Fibroblast of the aortic adventitia (primary cell): ENCODE measurements around the gene ERBB2. TPM values are rescaled to one million over a fixed set of nuclear protein-coding genes. Genes with fewer than 3 reads are reported as not detected.

Source experiments
- DNase-seq: peaks from one replicate; pipeline ENCODE4 v3.0.0-alpha.2; 2010; ENCODE audit warnings: low read depth
- H3K4me3 ChIP-seq: 2 replicates; pipeline ENCODE4 v1.5.1; 2011; ENCODE audit warnings: low read depth, mild to moderate bottlenecking, control low read depth, low read length, moderate library complexity
- total RNA-seq: library from RNA; depleted of rRNA; stranded (reverse); fragments of >200 nt; gene quantifications from 2 replicates; pipeline ENCODE4 v1.2.3, GENCODE V29; 2012; ENCODE audit warnings: low replicate concordance
- TF ChIP-seq, protein P1 (sequence below): IDR thresholded peaks from 2 replicates; pipeline ENCODE4 v1.5.1; 2011; ENCODE audit warnings: mild to moderate bottlenecking, low read length, control low read depth, inconsistent platforms; ENCODE audit not compliant: insufficient read depth

The ERBB2 gene
- total RNA-seq, 1 donor = 37.4 TPM

DNA sequence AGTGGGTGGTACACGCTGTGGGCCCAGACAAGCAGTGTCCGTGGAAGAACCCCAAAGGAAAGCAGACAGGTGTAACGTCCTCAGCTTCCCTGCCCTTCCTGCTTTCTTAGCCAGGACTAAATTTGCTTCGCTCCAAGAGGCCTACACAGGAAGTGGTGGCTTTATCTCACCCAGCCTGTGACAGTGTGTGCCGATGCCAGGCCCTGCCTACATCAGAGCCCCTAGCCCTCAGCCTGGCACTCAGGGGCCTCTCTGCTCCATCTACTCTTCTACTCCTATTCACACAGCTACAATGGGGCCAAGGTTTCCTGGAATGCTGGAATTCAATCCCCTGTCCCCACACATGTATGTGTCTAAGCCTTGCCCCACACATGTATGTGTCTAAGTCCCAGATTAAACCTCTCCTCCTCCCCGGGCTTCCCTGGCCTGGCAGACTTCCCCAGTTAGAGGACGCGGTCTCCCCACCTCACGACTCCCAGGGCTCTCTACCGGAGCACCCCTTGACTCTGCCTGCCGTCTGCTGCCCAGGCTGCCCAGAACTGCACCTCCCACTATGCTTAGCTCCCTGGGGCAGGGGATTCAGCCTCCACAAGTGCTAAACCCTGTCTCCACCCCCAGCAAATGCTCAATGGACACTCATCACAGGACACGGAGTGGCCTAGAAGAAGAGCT lies 20.2 kb upstream of the ERBB2 start:
- TF ChIP-seq, protein P1, sequence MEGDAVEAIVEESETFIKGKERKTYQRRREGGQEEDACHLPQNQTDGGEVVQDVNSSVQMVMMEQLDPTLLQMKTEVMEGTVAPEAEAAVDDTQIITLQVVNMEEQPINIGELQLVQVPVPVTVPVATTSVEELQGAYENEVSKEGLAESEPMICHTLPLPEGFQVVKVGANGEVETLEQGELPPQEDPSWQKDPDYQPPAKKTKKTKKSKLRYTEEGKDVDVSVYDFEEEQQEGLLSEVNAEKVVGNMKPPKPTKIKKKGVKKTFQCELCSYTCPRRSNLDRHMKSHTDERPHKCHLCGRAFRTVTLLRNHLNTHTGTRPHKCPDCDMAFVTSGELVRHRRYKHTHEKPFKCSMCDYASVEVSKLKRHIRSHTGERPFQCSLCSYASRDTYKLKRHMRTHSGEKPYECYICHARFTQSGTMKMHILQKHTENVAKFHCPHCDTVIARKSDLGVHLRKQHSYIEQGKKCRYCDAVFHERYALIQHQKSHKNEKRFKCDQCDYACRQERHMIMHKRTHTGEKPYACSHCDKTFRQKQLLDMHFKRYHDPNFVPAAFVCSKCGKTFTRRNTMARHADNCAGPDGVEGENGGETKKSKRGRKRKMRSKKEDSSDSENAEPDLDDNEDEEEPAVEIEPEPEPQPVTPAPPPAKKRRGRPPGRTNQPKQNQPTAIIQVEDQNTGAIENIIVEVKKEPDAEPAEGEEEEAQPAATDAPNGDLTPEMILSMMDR = no peak
- no peak overlapping the region for H3K4me3 ChIP-seq
- no peak for DNase-seq

DNA sequence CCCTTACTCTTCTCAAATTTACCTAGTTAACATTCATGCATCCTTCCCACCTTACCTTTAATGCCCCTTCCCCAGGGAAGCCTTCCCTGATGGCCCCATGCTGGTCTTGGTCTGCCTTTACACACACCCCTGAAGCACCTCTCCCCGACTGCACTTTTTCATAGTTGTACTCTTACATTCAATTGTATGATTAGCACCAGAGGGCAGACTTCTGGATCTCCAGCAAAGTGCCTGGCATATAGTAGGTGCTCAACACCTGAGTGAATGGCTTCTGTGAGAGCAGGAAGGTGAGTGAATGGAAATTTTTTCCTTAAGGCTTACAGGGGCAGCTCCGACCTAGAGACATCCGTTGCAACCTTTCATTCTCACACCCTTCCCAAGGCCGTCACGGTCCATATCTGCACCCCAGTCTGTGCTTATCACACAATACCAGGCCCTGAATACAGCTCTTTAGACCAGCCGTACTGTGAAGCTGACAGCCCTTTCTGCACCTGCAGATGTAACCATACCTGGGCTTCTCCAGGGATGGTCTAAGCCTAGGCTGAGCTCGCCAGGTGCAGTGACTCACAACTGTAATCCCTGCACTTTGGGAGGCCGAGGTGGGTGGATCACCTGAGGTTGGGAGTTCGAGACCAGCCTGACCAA lies 16.4 kb upstream of the ERBB2 start:
- TF ChIP-seq, protein P1 = no peak
- no peak for DNase-seq
- no peak overlapping the region for H3K4me3 ChIP-seq

DNA sequence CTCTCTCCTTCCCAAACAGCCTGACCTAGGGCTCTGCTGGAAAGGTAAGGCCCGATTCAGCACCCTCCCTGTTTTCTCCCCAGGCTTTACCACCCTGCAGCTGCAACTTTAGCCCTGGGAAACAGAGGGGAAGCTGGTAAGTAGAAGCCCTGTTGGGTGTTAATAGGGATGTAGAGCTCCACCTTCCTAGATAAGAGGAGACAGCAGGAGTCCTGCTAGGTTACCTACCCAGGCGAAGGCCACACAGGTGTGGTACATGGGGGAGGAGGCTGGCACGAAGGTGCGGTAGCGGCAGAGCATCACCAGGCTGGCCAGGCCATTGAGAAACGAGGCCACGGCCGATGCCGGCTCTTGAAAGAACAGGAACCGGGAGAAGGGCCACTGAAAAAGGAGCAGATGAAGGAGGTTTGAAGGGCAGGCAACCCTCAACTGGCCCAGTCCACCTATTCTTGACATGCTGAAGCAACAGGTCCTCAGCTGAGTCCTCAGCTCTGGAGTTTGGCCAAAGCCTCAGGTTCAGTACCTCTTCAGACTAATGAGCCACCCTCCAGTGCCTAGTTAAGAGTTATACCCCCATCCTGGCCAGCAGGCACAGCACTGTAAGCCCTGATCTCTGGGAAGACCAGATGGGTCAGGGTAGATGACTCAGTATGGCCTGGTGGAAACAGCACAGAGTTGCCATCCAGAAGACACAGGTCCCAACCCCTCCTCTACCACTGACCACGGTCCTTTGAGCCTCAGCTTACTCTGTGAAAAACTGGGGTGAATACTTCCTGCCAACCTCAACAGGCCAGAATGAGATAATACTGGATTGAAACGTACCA lies 15.3 kb upstream of the ERBB2 start:
- H3K4me3 ChIP-seq = no peak overlapping the region
- DNase-seq = no peak
- TF ChIP-seq, protein P1 = no peak

DNA sequence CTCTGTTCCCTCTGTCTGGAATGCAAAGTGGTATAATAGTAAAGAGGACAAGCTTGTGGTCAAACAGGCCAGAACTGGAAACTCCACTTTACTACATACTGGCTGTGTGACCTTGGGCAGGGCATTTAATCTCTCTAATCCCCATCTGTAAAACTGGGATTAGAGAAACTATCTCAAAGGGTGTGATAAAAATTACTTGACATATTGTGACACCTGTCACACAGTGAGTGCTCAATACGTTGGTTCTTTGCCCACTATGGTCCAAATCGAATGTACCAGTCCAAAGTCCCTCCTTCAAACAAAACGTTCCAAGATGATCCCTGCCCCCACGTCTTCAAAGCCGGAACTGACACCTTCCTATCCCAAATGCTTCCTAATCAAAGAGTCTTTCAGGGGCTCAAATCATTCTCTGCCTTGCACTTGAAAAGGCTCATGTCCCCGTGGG lies 12.7 kb upstream of the ERBB2 start:
- no peak for DNase-seq
- TF ChIP-seq, protein P1 = no peak
- H3K4me3 ChIP-seq = peak overlapping the region; percentile 82

DNA sequence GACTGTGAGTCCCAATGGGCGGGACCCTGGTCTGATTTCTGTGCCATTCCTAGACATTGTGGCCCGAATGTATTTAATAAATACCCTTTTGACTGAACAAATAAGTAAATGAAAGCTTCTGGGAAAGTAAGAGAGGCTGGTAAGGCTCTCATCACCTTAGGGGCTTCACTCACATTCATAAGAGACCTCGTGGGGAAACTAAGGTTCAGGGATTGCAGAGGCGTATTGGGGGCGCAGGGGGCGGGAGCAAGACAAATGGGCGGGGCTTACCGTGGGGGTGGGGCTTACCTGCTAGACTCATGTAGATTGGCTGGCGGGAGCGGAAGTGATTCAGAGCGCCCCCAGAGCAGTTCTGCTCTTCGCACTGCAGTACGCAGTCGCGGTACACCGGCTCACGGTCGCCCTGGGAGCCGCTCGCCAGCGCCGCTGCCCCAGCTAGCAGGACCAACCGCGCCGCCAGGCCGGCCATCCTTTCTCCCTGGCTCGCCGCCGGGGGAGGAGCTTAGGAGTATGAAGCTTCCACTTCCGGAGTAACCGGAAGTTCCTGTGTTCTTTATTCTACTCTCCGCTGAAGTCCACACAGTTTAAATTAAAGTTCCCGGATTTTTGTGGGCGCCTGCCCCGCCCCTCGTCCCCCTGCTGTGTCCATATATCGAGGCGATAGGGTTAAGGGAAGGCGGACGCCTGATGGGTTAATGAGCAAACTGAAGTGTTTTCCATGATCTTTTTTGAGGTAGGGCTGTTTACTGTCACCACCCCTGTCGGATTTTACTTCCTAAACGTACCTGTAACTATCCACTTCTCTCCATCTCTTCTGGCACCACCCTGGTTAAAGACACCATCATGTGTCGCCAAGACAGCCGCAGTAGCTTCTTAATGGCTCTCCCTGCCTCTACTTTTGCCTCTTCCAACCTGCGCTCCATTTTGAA lies 12.1 kb upstream of the ERBB2 start, which contains the start of gene PGAP3:
PGAP3 (minus strand) TSS at position 512 of the 929 bp plus-strand sequence; CDS start at position 469, 43 bp downstream.
- peak; percentile 88 for DNase-seq
- TF ChIP-seq, protein P1 = no peak
- H3K4me3 ChIP-seq = peak within 1 kb of the TSS; percentile 82

DNA sequence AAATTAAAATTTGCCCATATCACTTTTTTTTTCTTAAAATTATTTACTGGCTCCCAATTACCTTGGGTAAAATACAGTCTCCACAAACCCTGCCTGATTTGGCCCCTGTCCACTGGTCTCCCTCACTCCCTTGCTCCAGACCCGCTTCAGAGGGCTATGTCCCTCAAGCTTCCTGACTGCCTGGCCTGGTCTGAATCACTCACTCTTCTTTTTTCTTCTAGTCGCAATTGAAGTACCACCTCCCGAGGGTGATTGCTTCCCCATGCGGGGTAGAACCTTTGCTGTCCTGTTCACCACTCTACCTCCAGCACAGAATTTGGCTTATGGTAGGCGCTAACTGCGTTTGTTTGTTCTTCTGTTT lies 11.4 kb upstream of the ERBB2 start:
- DNase-seq = peak; percentile 13
- TF ChIP-seq, protein P1 = no peak
- H3K4me3 ChIP-seq = peak overlapping the region; percentile 82
